Keratinocyte (primary cell): ENCODE measurements around the gene MMAA.

Source experiments
- CTCF ChIP-seq, 3 experiments: IDR thresholded peaks in 1 of 3; conservative IDR thresholded peaks in 1 of 3; optimal IDR thresholded peaks in 1 of 3; 2 replicates in 2 of 3; 3 replicates in 1 of 3; pipeline versions ENCODE3 to v1.5.1; 2011; ENCODE audit warnings: low read length in 3 of 3, mild to moderate bottlenecking in 3 of 3, moderate library complexity in 2 of 3, control low read depth in 1 of 3, inconsistent platforms in 1 of 3; ENCODE audit not compliant: insufficient read depth in 2 of 3; ENCODE audit errors: extremely low read depth in 1 of 3
- EZH2 ChIP-seq: IDR thresholded peaks from one replicate; pipeline ENCODE4 v1.6.1; 2012; ENCODE audit warnings: inconsistent platforms, mild to moderate bottlenecking, low read length, moderate library complexity

- TF ChIP-seq CTCF (optimal IDR thresholded peaks at IDR 0.05 in 1 of 3, IDR thresholded peaks at IDR 0.05 in 1 of 3, conservative IDR thresholded peaks at IDR 0.05 in 1 of 3; ENCODE audit: extremely low read depth in 1 of 3, insufficient read depth in 2 of 3, low read length in 3 of 3) (no peak), EZH2 (no peak)
Measured at GRCh38 chr4:145679520-145679919, 60.3 kb downstream of the MMAA start.
